Heart left ventricle (tissue), 16 donors: ENCODE results near the gene SPAG7. TPM values are rescaled to one million over a fixed set of nuclear protein-coding genes. Genes with fewer than 3 reads are reported as not detected.
A peak's percentile ranks its signal among the peaks of the same experiment; 100 is the strongest.

Experiments used
- ATAC-seq, 4 donors: fragments of 200-7000 bp; cut with Tn5 transposase; one replicate each; pipeline ENCODE4 v1.9.1; 2020 to 2022; ENCODE audit warnings: moderate library complexity in 4 of 4, mild to moderate bottlenecking in 3 of 4, moderate number of reproducible peaks in 1 of 4
- DNase-seq, 5 donors: peaks; one replicate each; pipeline ENCODE4 v3.0.0-alpha.2; 2020
- H3K27ac ChIP-seq, 12 donors: fragments of 200-600 bp; sonication (generic) in 4 of 12; one replicate each; pipeline versions ENCODE4 v1.5.0 to v1.8.0; 2016 to 2022; ENCODE audit warnings: mild to moderate bottlenecking in 2 of 12
- H3K27me3 ChIP-seq, 9 donors: fragments of 200-600 bp; sonication (generic) in 2 of 9; one replicate each; pipeline versions ENCODE4 v1.5.1 to v1.8.0; 2016 to 2022; ENCODE audit warnings: mild to moderate bottlenecking in 3 of 9
- H3K36me3 ChIP-seq, 9 donors: fragments of 200-600 bp; sonication (generic) in 2 of 9; one replicate each; pipeline versions ENCODE4 v1.5.0 to v1.8.0; 2018 to 2022; ENCODE audit warnings: mild to moderate bottlenecking in 2 of 9
- H3K4me1 ChIP-seq, 12 donors: fragments of 200-600 bp; sonication (generic) in 4 of 12; one replicate each; pipeline versions ENCODE4 v1.5.0 to v1.8.0; 2016 to 2022; ENCODE audit warnings: mild to moderate bottlenecking in 3 of 12
- H3K4me3 ChIP-seq, 12 donors: fragments of 200-600 bp; sonication (generic) in 4 of 12; one replicate each; pipeline versions ENCODE4 v1.5.0 to v1.8.0; 2017 to 2022; ENCODE audit warnings: mild to moderate bottlenecking in 9 of 12, moderate library complexity in 4 of 12
- H3K9me3 ChIP-seq, 12 donors: fragments of 200-600 bp; sonication (generic) in 4 of 12; one replicate each; pipeline versions ENCODE4 v1.5.0 to v1.8.0; 2016 to 2022; ENCODE audit warnings: mild to moderate bottlenecking in 1 of 12
- POLR2A ChIP-seq, 2 donors: fragments of 450-650 bp; IDR thresholded peaks; one replicate each; pipeline ENCODE4 v1.6.1; 2017; ENCODE audit warnings: antibody characterized with exemption in 2 of 2, mild to moderate bottlenecking in 2 of 2, moderate library complexity in 2 of 2
- WGBS, 4 donors: extraction: QIAGEN DNeasy Blood & Tissue Kit in 2 of 4; methylation state at CpG; one replicate each; pipeline versions ENCODE4 v1.1.5 to v1.1.7; 2013 to 2018; 5-methylcytosine and 5-hydroxymethylcytosine counted together
- intact Hi-C, 10 donors: fragments of 100-400 bp; cut with DNase I; formaldehyde crosslinking; loops; one replicate each; pipeline versions ENCODE4 v1.11.1 to v1.14.2; 2022
- polyA plus RNA-seq, 2 donors: library from polyadenylated mRNA; stranded (reverse); fragments of 200-250 nt; gene quantifications; one replicate each; pipeline ENCODE4 v1.2.3, GENCODE V29; 2013
- total RNA-seq, 9 donors: library from RNA; depleted of rRNA in 2 of 9; stranded (reverse); fragments of >200 nt in 2 of 9; fragmentation: NEBNext Ultra II Directional in 3 of 9; extraction: Animal tissue kit (Norgen Biotek cat#: 25700) in 3 of 9; gene quantifications; one replicate each; pipeline versions ENCODE4 v1.1.0 to v1.2.4, GENCODE V29; 2016 to 2023
- TF ChIP-seq, protein P1 (sequence below), 12 donors: fragments of 200-600 bp; sonication (generic) in 4 of 12; IDR thresholded peaks; one replicate each; pipeline versions ENCODE4 v1.5.0 to v1.8.0; 2018 to 2022; ENCODE audit warnings: antibody characterized with exemption in 12 of 12, mild to moderate bottlenecking in 5 of 12
- donor health status: ischemic (EF 13 %, LVEDD 7.1; RV severe dilation, severe dysfunction).
- donor health status: healthy with polysubstance abuse.
- donor health status: DM: no; HTN: yes; CAD: no.
- donor health status: DM: no; HTN: no; CAD: no.
- donor health status: ischemic (EF 25% LVEDD 6.9; RV normal size, moderate dysfunction).
- donor health status: ischemic (EF 25% LVEDD 5.7; RV mildly dilated, moderate dysfunction).
- donor health status: healthy.
- donor health status: DM: yes; HTN: yes; CAD: no.
- donor health status: ischemic (EF 35%, LVEDD 5.7; RV mildly dilated, moderate dysfunction).
- donor health status: nonischemic (EF 11% LVEDD 7.7; RV severe dilation, severe dysfunction).
- donor health status: DM: yes; HTN: yes; CAD: no.
- donor health status: PGD.
- donor health status: ischemic (EF 29% LVEDD 5.4; RV normal size, mild dysfunction).
- donor health status: nonischemic (EF 23%, LVEDD 6.1; RV moderate dilation, normal function).

The SPAG7 gene
- total and polyA plus RNA-seq, 11 donors, result 88.7 to 192 (median 125) TPM

DNA sequence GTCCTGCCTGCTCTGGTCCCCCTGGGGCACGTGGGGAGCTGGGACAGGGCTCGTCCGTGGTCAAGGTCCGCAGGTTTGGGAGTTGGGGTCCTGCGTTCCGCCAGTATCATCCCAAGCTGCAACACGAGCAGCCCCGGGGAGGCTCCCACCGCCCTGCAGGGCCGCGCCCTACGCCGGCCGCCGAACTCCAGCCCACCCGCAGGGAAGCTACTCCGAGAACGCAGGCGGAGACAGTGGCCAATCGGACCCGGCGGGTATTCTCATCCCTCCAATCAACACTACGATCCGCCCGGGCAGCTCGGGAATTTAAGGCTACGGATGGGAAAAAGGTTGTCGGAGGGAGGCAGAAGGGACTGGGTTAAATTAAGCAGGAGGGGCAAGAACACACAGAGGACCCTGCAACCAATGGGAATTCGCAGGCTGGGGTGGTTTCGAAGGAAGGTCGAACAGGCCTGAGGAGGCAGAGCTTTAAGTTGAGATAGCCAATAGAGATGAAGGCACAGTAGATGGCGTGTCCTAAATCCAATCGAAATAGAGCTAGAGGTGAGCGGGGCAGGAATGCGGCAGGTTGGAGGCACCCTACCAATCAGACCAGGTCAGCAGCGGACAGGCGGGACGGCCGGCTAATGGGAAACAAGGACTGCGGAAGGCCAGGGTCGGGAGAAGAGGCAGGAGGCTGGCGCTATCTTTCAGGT, 626 bp downstream of the SPAG7 start:
- peak overlapping the region; percentile 89 to 99 (median 96) for H3K27ac ChIP-seq
- H3K4me3 ChIP-seq, result peak overlapping the region; percentile 35 to 83 (median 70)
- no peaks in the 10 kb centered on the region for H3K9me3 ChIP-seq
- peaks cover 0 to 43% (median 28%) of the 10 kb centered on the region in 12 donors for H3K4me1 ChIP-seq
- 0 to 1% (median 1%) methylated on average over 26 to 42 of the region's 42 CpGs for WGBS, 4 donors
- DNase-seq (peak; percentile 98 to 99 (median 99)), ATAC-seq (peak; percentile 85 to 95 (median 94))
- H3K36me3 ChIP-seq, result peaks cover 0 to 41% (median 26%) of the 10 kb centered on the region in 9 donors
- intact Hi-C loops, result loop anchor here in 6 of 10 donors (1.0 to 5.0 kb wide), 8 partner anchors 16 to 60 kb away; partner anchors contain the start of genes INCA1 (in 2 of the 6), KIF1C (in 2 of the 6), PFN1 (in 2 of the 6) and CAMTA2 (in 1 of the 6)
- H3K27me3 ChIP-seq, result no peaks in the 10 kb centered on the region
- peak in 1 of 2 donors; percentile 64 for TF ChIP-seq POLR2A (IDR thresholded peaks at IDR 0.05)
- TF ChIP-seq, protein P1, sequence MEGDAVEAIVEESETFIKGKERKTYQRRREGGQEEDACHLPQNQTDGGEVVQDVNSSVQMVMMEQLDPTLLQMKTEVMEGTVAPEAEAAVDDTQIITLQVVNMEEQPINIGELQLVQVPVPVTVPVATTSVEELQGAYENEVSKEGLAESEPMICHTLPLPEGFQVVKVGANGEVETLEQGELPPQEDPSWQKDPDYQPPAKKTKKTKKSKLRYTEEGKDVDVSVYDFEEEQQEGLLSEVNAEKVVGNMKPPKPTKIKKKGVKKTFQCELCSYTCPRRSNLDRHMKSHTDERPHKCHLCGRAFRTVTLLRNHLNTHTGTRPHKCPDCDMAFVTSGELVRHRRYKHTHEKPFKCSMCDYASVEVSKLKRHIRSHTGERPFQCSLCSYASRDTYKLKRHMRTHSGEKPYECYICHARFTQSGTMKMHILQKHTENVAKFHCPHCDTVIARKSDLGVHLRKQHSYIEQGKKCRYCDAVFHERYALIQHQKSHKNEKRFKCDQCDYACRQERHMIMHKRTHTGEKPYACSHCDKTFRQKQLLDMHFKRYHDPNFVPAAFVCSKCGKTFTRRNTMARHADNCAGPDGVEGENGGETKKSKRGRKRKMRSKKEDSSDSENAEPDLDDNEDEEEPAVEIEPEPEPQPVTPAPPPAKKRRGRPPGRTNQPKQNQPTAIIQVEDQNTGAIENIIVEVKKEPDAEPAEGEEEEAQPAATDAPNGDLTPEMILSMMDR (IDR thresholded peaks at IDR 0.05), result no peak

DNA sequence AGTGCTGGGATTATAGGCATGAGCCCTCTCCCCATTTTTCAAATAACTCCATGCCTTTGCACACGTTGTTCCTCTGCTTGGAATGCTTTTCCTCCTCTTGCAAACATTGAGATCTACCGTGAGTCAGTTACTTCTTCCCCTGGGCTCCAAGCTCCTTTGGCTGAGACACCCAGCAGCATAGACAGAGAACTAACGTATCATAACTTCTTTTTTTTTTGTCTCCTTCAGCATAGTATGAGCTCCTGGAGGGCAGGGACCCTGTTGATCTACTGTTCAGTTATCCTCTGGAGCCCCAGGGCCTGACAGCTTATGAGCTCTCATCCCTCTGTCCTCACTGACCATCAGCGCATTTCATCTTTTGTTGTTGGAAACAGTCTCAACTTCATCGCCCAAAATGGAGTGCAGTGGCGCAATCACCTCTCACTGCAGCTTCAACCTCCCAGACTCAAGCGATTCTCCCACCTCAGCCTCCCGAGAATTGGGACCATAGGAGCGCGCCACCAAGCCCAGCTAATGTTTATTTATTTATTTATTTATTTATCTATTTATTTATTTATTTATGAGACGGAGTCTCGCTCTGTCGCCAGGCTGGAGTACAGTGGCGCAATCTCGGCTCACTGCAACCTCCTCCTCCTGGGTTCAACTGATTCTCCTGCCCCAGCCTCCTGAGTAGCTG, 2.2 kb downstream of the SPAG7 start:
- 95 to 97% (median 96%) methylated on average over 15 of the region's 15 CpGs for WGBS, 4 donors
- Histone ChIP-seq H3K27ac (peak overlapping the region in 8 of 12 donors; percentile 89 to 99 (median 96)), H3K9me3 (no peaks in the 10 kb centered on the region), H3K36me3 (peaks cover 0 to 40% (median 27%) of the 10 kb centered on the region in 9 donors), H3K4me3 (peak overlapping the region in 3 of 12 donors; percentile 66 to 82 (median 67)), H3K4me1 (peaks cover 0 to 43% (median 28%) of the 10 kb centered on the region in 12 donors), H3K27me3 (no peaks in the 10 kb centered on the region)
- DNase-seq (no peak), ATAC-seq (no peak)
- intact Hi-C loops, result loop anchor here in 1 of 10 donors (5.0 kb wide), 1 partner anchor 58 kb away; no protein-coding TSS in a partner anchor
- TF ChIP-seq POLR2A (IDR thresholded peaks at IDR 0.05), result no peak
- TF ChIP-seq, protein P1 (IDR thresholded peaks at IDR 0.05), result no peak

DNA sequence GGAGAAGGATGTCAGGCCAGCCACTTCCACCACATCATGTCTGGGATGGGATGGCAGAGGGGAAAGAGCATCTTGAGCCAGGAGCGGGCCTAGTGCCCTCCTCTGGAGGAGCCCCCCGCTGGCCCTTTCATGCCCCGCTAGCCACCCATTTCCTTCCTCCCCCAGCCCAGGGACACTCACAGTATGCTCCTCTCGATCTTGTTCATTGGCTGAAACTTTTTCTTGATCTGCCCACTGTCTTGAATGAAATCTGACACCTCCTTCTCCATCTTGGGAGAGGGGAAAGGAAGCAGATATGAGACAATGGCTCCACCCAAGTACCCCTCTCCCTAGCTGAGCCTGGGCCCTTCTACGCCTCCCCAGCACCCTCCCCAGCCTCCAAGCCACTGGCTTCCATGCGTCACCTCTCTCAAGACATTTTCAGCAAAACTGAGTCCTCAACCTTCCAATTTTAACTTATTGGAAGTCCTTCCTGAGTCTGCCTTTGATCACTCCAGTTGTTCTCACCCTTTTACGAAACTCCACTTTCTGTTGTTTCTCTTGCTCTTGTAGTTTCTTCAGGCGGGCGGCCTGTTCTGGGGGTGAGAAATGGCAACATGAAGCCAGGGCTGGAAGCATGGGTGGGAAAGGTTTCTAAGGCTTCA, 7.2 kb downstream of the SPAG7 start:
- ATAC-seq (no peak), DNase-seq (no peak)
- Histone ChIP-seq H3K27ac (no peak overlapping the region), H3K9me3 (no peaks in the 10 kb centered on the region), H3K4me1 (peaks cover 0 to 11% (median 2%) of the 10 kb centered on the region in 12 donors), H3K27me3 (no peaks in the 10 kb centered on the region), H3K36me3 (peaks cover 3 to 63% (median 43%) of the 10 kb centered on the region in 9 donors), H3K4me3 (no peak overlapping the region)
- intact Hi-C loops, result no loop called here
- 85 to 89% (median 88%) methylated on average over 9 of the region's 9 CpGs for WGBS, 4 donors
- TF ChIP-seq POLR2A (IDR thresholded peaks at IDR 0.05), result no peak
- TF ChIP-seq, protein P1 (IDR thresholded peaks at IDR 0.05), result no peak
